ENCODE data around the gene TSPAN10. TPM values are rescaled to one million over a fixed set of nuclear protein-coding genes. Genes with fewer than 3 reads are reported as not detected.
A peak's percentile ranks its signal among the peaks of the same experiment; 100 is the strongest.

The TSPAN10 gene
- total and polyA plus RNA-seq, 2 of the 8 experiments (the other 6 are each of a cell fraction or from before 2014, with no cell fraction given) = 0.99 to 1.1 TPM

DNA sequence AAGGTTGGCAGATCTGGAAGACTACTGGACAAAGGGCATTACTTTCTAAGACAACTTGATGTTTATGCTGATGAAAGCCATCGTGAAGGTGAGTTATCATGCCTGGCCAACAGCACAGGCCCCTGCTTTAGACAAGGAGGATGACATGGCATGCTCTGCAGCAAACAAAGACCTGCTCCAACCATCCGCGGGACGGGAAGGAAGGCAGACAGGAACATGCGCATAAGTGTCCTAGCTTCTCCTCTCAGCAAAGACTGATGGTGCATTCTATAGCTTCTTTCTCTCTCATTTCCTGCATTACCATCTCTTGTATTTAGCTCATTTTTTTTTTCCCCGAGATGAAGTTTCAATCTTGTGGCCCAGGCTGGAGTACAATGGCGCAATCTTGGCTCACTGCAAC lies 5.5 kb upstream of the TSPAN10 start:
- ChIA-PET POLR2A (ENCODE audit: partially characterized antibody) (interaction anchor here (0.7 to 1.2 kb wide), 4 partner anchors 10 to 79 kb away, joined by 3 to 7 read pairs (median 4); no protein-coding TSS in a partner anchor), CTCF (ENCODE audit: partially characterized antibody) (interaction anchor here (0.6 to 1.4 kb wide), 5 partner anchors 31 to 94 kb away, joined by 3 to 4 read pairs (median 3); no protein-coding TSS in a partner anchor)
- Histone ChIP-seq H2BK120ac (replicated peaks; ENCODE audit: low read depth, low read length) (no peak overlapping the region), H3K4me2 (ENCODE audit: insufficient read depth in 1 of 2, low read depth in 2 of 2, low read length in 2 of 2) (no peak overlapping the region), H2AK5ac (ENCODE audit: low read depth, low read length) (no peak overlapping the region), H4K8ac (ENCODE audit: extremely low read depth, insufficient read depth, low read length) (no peak overlapping the region), H4K20me1 (replicated peaks in 1 of 2; ENCODE audit: control insufficient read depth in 1 of 2, insufficient read depth in 2 of 2, low read length in 2 of 2) (no peaks in the 10 kb centered on the region), H3K23me2 (ENCODE audit: low read depth, low read length) (peaks cover 2% of the 10 kb centered on the region; the same call in 1 of the 2 replicates), H2BK20ac (ENCODE audit: low read length) (no peak overlapping the region), H3K9me3 (ENCODE audit: insufficient read depth in 2 of 2, low read depth in 1 of 2, low read length in 1 of 2) (no peaks in the 10 kb centered on the region), H3K4me3 (ENCODE audit: extremely low read depth in 1 of 4, insufficient read depth in 2 of 4, low read depth in 3 of 4, low read length in 4 of 4) (no peak overlapping the region), H4K5ac (ENCODE audit: insufficient read length, low read depth, low read length) (no peak overlapping the region), H2BK15ac (ENCODE audit: low read length) (no peak overlapping the region), H2BK12ac (ENCODE audit: low read depth, low read length) (no peak overlapping the region), H3K27me3 (replicated peaks in 1 of 4; ENCODE audit: control insufficient read depth in 3 of 4, extremely low read depth in 1 of 4, insufficient read depth in 3 of 4, low read length in 3 of 4) (no peaks in the 10 kb centered on the region), H2AFZ (ENCODE audit: low read length) (no peak overlapping the region), H3K27ac (ENCODE audit: low read depth, low read length) (no peak overlapping the region), H4K91ac (replicated peaks; ENCODE audit: insufficient read length, low read length) (no peak overlapping the region), H3K14ac (ENCODE audit: insufficient read length) (no peak overlapping the region), H3K79me2 (ENCODE audit: control insufficient read depth in 1 of 2, insufficient read depth in 2 of 2, low read length in 2 of 2) (peaks cover 7 to 46% of the 10 kb centered on the region in 2 experiments), H3K36me3 (ENCODE audit: control insufficient read depth in 2 of 4, insufficient read depth in 4 of 4, low read length in 3 of 4) (peaks cover 4 to 34% (median 15%) of the 10 kb centered on the region in 4 experiments; a peak in 5 of 8 replicates), H3K79me1 (ENCODE audit: low read depth, low read length) (peaks cover 7% of the 10 kb centered on the region), H3K4me1 (replicated peaks in 1 of 4; ENCODE audit: control insufficient read depth in 3 of 4, insufficient read depth in 4 of 4, low read length in 3 of 4) (no peaks in the 10 kb centered on the region), H3K4ac (replicated peaks; ENCODE audit: insufficient read length, low read depth, low read length) (no peak overlapping the region), H3K56ac (replicated peaks; ENCODE audit: insufficient read length, low read depth, low read length) (no peak overlapping the region), H3K18ac (ENCODE audit: extremely low read depth, low read length) (no peak overlapping the region), H3K9ac (replicated peaks in 1 of 4; ENCODE audit: extremely low read depth in 1 of 4, low read depth in 3 of 4, low read length in 3 of 4) (no peak overlapping the region), H2BK5ac (ENCODE audit: low read depth, low read length) (no peak overlapping the region), H3K23ac (ENCODE audit: insufficient read length) (no peak overlapping the region)
- DNase-seq (ENCODE audit: low read depth in 1 of 2, low spot score in 2 of 2) (no peak), FAIRE-seq (no peak)
- 91% methylated on average over 7 of the region's 7 CpGs; no CpG with 5 or more reads in 1 of the 2 experiments for WGBS, 2 experiments (ENCODE audit: extremely low coverage in 1 of 2, insufficient coverage in 1 of 2, insufficient read length in 1 of 2, insufficient replicate concordance in 2 of 2, low coverage in 1 of 2, low lambda C conversion rate in 2 of 2, missing lambda C conversion rate in 1 of 2)
- no peak for TF ChIP-seq RAD21 (IDR thresholded peaks at IDR 0.05 in 1 of 2, conservative IDR thresholded peaks at IDR 0.05 in 1 of 2; ENCODE audit: low read depth in 2 of 2, low read length in 2 of 2)
- TF ChIP-seq TAF1 (IDR thresholded peaks at IDR 0.05; ENCODE audit: low read depth, low read length) = no peak
- TF ChIP-seq SP2 (IDR thresholded peaks at IDR 0.05; ENCODE audit: low read length) = no peak
- no peak for TF ChIP-seq ZNF274 (IDR thresholded peaks at IDR 0.05; ENCODE audit: borderline replicate concordance, extremely low read depth, low read length)
- no peak for TF ChIP-seq JUN (IDR thresholded peaks at IDR 0.05; ENCODE audit: low read depth, low read length)
- TF ChIP-seq POU5F1 (IDR thresholded peaks at IDR 0.05; ENCODE audit: low read depth, low read length) = peak; percentile 66; the same call in 1 of the 2 replicates
- no peak for TF ChIP-seq EP300 (IDR thresholded peaks at IDR 0.05; ENCODE audit: borderline replicate concordance in 1 of 2, low read depth in 2 of 2, low read length in 2 of 2)

All from H1 (cell line).